SH-SY5Y (cell line): ENCODE results near the gene MAPT.

Experiments
- GATA2 ChIP-seq: IDR thresholded peaks from 2 replicates; pipeline ENCODE4 v1.6.1; 2011; ENCODE audit warnings: mild to moderate bottlenecking, low read depth, low read length
- GATA3 ChIP-seq: IDR thresholded peaks from 2 replicates; pipeline ENCODE4 v1.6.1; 2011; ENCODE audit warnings: low read depth, mild to moderate bottlenecking, low read length, moderate library complexity

- TF ChIP-seq GATA2 (no peak), GATA3 (no peak)
Measured at GRCh38 chr17:45912319-45912718, 18.0 kb downstream of the MAPT start.
